OCI-LY1 (cell line): ENCODE measurements around the gene SLC35F2.

ENCODE experiments used
- EZH2 ChIP-seq: fragments of 200-600 bp; sonication (generic), shearing (Covaris generic); IDR thresholded peaks from 2 replicates; pipeline ENCODE4 v1.8.0; 2017; ENCODE audit warnings: borderline replicate concordance, mixed run types, mild to moderate bottlenecking, antibody characterized with exemption, low read length, moderate library complexity, mixed read lengths
- TF ChIP-seq, protein P1 (sequence below): fragments of 200-600 bp; sonication (generic), shearing (Covaris generic); IDR thresholded peaks from 2 replicates; pipeline ENCODE4 v1.5.1; 2017; ENCODE audit warnings: mild to moderate bottlenecking, antibody characterized with exemption, low read length, moderate library complexity, mixed read lengths

DNA sequence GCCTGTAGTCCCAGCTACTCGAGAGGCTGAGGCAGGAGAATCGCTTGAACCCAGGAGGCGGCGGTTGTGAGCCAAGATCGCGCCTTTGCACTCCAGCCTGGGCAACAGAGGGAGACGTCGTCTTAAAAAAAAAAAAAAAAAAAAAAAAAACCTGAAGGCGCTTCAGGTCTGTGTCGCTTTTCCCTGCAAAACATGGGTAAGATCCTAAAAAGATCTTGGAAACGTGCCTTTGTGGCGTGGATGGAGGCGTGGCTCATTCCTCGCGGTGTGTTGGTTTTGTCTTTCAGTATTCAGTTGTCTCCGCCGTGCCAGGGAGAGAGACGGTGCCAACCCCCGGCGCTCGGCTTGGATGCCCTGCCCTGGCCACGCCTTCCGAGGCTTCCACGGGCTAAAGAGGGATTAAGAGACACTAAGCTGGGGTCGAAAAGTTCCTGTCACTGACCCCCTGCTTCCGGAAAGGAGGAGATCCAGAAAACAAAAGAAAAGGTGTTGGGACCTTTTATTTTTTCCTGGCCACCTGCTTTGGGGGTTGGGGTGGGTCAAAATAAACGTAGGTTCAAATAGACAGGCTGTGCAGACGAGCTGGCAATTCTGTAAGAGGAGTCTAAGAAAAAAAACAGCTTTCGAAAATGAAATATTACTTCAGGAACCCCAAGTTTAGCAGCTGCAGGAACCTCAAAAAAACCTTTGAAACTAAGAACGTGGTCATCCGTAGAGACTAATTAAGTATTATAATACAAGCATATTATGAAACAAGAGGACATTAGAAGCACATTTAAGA is 1.1 kb upstream of the SLC35F2 start:
- TF ChIP-seq, protein P1, sequence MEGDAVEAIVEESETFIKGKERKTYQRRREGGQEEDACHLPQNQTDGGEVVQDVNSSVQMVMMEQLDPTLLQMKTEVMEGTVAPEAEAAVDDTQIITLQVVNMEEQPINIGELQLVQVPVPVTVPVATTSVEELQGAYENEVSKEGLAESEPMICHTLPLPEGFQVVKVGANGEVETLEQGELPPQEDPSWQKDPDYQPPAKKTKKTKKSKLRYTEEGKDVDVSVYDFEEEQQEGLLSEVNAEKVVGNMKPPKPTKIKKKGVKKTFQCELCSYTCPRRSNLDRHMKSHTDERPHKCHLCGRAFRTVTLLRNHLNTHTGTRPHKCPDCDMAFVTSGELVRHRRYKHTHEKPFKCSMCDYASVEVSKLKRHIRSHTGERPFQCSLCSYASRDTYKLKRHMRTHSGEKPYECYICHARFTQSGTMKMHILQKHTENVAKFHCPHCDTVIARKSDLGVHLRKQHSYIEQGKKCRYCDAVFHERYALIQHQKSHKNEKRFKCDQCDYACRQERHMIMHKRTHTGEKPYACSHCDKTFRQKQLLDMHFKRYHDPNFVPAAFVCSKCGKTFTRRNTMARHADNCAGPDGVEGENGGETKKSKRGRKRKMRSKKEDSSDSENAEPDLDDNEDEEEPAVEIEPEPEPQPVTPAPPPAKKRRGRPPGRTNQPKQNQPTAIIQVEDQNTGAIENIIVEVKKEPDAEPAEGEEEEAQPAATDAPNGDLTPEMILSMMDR: no peak
- no peak for TF ChIP-seq EZH2
